Fibroblast of lung (primary cell): ENCODE data around the gene CREB5.

ENCODE experiments used
- EZH2 ChIP-seq: IDR thresholded peaks from 2 replicates; pipeline ENCODE4 v1.5.1; 2012; ENCODE audit warnings: low read length, control low read depth, mild to moderate bottlenecking; ENCODE audit errors: missing control alignments
- TF ChIP-seq, protein P1 (sequence below), 2 donors: IDR thresholded peaks in 1 of 2; conservative IDR thresholded peaks in 1 of 2; 1 replicate in 1 of 2; 2 replicates in 1 of 2; pipeline ENCODE4 v1.5.1; 2011 to 2012; ENCODE audit warnings: low read length in 2 of 2, control low read depth in 1 of 2, inconsistent platforms in 1 of 2, low read depth in 1 of 2, mild to moderate bottlenecking in 1 of 2

DNA sequence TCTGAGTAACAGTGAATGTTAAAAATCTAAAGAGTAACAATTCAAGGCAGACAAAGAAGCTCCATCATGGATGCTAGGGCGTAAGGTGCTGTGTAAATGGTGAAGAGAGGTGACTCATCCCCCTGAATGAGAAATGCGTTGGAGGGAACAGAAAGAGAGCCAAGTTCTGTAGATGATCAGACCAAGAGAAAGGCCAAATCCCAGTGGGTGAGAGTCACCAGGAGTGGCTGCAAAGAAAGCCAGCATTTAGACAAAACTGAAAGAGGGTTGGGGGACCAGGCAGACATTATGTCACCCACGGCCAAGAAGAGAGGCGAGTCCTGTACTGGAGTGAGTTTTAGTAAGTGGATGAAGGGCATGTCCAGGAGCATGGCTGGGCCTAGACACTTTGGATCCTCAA is 392.7 kb downstream of the CREB5 start:
- TF ChIP-seq, protein P1, sequence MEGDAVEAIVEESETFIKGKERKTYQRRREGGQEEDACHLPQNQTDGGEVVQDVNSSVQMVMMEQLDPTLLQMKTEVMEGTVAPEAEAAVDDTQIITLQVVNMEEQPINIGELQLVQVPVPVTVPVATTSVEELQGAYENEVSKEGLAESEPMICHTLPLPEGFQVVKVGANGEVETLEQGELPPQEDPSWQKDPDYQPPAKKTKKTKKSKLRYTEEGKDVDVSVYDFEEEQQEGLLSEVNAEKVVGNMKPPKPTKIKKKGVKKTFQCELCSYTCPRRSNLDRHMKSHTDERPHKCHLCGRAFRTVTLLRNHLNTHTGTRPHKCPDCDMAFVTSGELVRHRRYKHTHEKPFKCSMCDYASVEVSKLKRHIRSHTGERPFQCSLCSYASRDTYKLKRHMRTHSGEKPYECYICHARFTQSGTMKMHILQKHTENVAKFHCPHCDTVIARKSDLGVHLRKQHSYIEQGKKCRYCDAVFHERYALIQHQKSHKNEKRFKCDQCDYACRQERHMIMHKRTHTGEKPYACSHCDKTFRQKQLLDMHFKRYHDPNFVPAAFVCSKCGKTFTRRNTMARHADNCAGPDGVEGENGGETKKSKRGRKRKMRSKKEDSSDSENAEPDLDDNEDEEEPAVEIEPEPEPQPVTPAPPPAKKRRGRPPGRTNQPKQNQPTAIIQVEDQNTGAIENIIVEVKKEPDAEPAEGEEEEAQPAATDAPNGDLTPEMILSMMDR (conservative IDR thresholded peaks at IDR 0.05 in 1 of 2, IDR thresholded peaks at IDR 0.05 in 1 of 2; ENCODE audit: low read depth in 1 of 2, low read length in 2 of 2): no peak
- no peak for TF ChIP-seq EZH2
